HG03558 (cell line): ENCODE measurements around the gene SLC24A3.
A peak's percentile ranks its signal among the peaks of the same experiment; 100 is the strongest.

Experiments
- ATAC-seq: cut with Tn5 transposase; IDR thresholded peaks from one replicate; pipeline ENCODE4 v1.9.1; 2021; ENCODE audit warnings: moderate number of reproducible peaks; ENCODE audit not compliant: unreplicated experiment; ENCODE audit errors: extremely low read depth

The SLC24A3 gene

DNA sequence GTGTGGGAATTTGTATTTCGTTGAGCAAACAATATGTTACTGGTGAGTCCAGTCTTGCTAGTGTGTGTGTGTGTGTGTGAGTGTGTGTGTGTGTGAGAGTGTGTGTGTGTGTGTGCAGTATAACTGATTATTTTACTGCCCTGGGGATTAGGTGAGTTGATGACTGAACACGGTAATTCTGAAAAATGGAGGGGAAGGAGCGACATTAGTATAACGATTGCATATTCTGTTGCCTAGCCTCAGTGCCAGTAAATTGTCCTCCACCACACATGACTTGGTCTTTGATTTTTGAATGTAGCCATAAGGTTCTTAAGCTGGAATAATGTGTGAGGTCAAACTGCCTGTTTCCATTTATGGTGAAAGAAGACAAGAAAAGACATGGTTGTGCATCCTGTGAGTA is 121.1 kb downstream of the SLC24A3 start:
- no peak for ATAC-seq

GRCh38 chr20:19335341-19335740 is 122.9 kb downstream of the SLC24A3 start:
- no peak for ATAC-seq

- ATAC-seq = no peak
Observed at GRCh38 chr20:19335916-19336315, 123.5 kb downstream of the SLC24A3 start.

GRCh38 chr20:19336631-19337030 is 124.2 kb downstream of the SLC24A3 start:
- no peak for ATAC-seq

GRCh38 chr20:19338380-19338779 is 125.9 kb downstream of the SLC24A3 start:
- ATAC-seq = no peak

GRCh38 chr20:19338960-19339359 is 126.5 kb downstream of the SLC24A3 start:
- ATAC-seq = no peak

DNA sequence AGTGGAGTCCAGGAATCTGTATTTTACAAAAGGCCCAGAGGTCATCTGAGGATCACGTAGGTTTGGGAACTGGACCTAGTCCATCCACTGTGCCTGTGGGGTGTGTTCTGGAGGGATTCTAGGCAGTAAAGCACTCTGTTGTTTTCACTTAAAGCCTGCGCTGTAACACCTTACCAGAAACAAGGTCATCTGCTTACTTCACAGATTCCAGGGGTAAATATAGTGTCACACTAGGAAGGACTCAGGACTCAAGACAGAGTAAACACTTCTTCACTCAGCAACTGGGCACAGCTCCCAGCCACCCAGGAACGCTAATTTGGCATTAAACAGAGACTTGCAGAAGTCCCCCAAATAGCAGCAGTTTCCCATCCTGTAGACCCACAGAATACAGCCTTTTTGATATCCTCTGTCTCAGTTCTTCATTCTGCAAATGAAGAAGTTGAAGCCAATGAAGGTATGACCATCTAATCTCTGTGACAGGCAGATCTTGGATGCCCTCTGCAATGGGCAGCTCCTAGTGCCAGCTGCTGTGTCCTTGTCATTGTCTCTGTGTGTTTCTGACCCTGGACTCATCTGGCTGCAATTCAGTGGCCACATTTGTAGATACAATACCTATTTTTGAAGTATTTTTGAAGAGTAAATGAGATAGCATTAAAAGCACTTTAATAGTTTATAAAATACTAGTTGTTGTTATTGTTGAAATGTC is 129.1 kb downstream of the SLC24A3 start:
- ATAC-seq = no peak

GRCh38 chr20:19344341-19344740 is 131.9 kb downstream of the SLC24A3 start:
- ATAC-seq = no peak

GRCh38 chr20:19347943-19348456 is 135.6 kb downstream of the SLC24A3 start:
- ATAC-seq = peak; percentile 47

DNA sequence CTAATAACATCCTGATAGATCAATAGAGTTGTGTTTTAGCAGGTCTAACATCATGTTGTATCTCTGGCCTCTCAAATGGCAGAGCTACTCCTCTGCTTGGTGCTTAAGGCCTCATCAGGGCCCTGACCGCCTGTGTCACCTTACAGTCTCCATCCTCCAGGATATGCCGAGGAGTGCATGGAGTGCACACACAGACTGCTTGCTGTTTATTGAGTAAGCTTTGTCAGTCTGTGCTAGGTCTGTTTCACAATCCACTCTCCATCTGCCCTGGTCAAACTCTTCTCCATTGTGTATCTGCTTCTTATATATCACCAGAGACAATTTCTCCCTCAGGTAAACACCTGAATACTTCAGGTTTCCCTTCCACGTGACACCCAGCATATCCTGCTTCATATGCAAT is 136.1 kb downstream of the SLC24A3 start:
- no peak for ATAC-seq

DNA sequence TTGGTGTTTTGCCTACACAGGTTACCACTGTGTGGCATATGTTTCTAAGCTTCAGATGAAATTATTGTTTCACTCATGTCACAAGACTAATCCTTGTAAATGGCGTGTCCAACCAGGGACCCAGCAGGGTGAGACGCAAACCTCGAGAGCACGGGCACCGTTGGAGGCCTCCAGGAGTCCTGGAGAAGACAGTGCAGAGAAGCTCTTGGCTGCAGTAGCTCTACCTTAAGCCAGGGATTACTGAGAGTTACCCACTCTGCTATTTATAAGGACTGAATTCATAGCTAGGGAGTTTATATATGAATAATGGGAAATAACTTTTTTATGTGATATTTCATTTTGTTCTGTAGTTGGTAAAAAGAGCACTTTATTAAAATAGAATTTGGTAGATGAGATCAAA is 137.4 kb downstream of the SLC24A3 start:
- ATAC-seq = no peak

DNA sequence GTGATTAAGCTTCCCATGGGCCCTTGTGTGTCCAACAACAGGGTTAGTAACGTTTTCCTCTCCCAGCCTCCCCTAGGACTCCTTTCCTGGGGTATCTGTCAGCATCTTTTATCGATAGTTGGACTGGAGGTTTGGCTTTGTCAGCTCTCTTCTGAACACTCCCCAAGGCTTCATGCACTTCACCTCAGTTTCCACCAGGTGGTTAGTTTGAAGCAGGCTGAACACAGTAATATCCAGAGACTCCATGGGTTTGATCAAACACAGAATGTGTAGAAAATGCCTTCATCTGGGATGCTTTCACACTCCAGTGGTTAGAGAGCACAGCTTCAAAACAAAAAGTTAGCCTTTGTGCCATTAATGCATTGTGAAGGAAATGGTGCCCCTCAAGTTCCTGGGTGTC is 139.1 kb downstream of the SLC24A3 start:
- ATAC-seq = no peak

DNA sequence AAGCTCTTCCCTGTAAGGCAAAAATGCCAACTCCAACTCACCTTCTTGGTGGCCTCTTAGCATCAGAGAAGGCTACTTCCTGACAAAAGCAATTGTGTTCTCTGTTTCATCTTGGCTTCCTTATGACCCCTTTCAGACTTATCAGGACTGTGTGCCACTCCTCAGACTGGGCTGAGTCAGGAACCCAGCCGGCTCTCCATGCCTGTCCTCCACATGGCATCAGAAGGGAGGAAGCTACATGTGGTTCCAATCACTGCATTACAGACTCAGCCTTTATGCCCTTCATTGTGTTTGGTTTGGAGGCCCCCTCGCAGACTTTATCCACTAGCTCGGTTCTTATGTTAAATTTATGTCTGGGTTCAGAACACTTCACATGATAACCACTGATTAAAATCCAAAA is 142.5 kb downstream of the SLC24A3 start:
- ATAC-seq = no peak

DNA sequence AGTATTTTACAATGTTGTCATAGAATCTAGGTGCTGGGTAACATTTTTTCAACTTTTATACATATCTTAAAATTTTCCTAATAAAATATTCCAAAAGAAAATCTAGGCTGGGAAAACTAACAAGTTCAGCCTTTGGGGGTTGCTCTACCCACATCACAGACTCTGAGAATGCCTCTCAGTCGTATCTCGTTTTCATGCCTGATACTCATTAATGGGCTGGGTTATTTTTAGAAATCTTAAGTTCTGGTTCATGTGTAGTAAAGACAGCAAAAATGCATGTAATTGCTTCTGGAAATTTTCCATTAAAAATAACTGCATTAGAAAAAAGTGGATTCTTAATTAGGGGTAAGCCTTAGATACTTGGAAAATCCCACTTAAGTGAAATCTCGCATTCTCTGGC is 149.3 kb downstream of the SLC24A3 start:
- no peak for ATAC-seq

- no peak for ATAC-seq
Observed at GRCh38 chr20:19363476-19363875, 151.0 kb downstream of the SLC24A3 start.

DNA sequence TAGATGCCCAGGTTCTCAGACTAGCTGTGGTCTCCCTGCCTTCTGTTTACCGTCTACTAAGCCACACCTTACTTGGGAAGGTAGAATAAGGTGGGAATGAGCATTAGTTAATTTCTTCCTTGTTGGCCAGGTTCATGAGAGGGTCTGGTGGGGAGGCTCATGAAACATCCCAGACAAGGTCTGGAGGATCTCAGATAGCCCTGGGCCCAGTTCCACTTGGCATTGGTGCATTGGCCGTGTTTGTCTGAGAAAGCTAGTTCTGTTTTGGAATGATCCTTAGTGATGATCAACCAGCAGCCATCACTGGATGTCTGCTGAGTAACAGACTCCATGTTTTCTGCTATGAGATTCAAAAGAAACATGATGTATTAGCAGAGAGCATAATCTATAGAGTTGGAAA is 155.1 kb downstream of the SLC24A3 start:
- ATAC-seq = no peak

DNA sequence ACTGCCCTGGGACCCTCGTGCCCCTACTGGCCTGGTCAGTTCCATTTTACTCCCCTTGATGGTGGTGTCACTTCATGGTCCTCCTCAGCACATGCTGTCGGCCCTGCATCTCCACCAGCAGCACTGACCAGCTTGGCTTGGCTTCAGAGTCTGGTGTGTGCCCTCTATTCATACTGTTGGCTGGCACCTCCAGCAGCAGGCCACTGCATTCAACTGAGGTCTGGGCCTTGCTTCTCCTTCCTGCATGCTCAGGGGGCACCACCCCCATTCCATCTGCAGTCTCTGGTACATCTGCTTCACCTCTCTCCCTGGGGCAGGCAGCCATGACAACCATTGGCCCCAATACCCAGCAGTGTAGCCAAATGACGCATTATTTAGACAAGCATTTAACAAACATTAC is 155.9 kb downstream of the SLC24A3 start:
- no peak for ATAC-seq

GRCh38 chr20:19370076-19371075 is 157.9 kb downstream of the SLC24A3 start:
- no peak for ATAC-seq

- ATAC-seq = no peak
Observed at GRCh38 chr20:19371112-19371511, 158.7 kb downstream of the SLC24A3 start.

GRCh38 chr20:19374216-19374615 is 161.8 kb downstream of the SLC24A3 start:
- ATAC-seq = no peak

DNA sequence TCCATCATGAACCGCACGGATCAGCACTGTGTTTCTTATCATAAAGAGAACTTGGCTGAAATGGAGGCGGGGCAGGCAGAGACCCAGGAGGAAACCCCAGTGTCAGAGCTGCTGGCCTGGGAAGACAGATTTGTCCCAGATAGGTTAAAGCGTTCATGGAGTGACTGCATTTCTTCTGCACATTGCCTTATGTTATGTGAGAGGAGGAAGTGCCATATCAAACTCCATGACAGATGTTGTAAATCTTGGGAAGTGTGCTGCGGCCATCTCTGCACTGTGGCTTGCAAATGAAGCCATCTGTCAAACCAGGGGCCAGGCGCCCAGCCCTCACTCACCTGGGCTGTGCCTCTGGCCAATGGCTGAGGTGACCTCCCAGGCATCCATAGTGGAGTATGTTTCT is 163.0 kb downstream of the SLC24A3 start:
- ATAC-seq = no peak
